Activated naive CD4-positive, alpha-beta T cell treated with anti-CD3 and anti-CD28 coated beads, Interleukin-2, amount 10 ng/mL, durations not matched to agents 7 days and 5 days (primary cell): ENCODE measurements around the gene SLX1B.
"Not testable (repeated sequence)": the region's sequence is repeated elsewhere in the genome, so short reads cannot be mapped to it uniquely, and the experiment has no call there.

Experiments
- CTCF ChIA-PET: fragments of 350-600 bp; sonication (Branson Sonifier 250); formaldehyde crosslinking; loops from one replicate; lab custom pipeline; 2021; ENCODE audit warnings: antibody characterized with exemption; lab: Charles Lee
- DNase-seq: peaks from one replicate; pipeline ENCODE4 v3.0.0-alpha.2; 2020
- H3K27ac Mint-ChIP-seq: one replicate; pipeline ENCODE4 v1.8.0; 2021; ENCODE audit warnings: mild to moderate bottlenecking, moderate library complexity, mixed read lengths
- H3K27me3 Mint-ChIP-seq: one replicate; pipeline ENCODE4 v1.8.0; 2021; ENCODE audit warnings: mild to moderate bottlenecking, mixed read lengths
- H3K36me3 Mint-ChIP-seq: one replicate; pipeline ENCODE4 v1.8.0; 2021; ENCODE audit warnings: mixed read lengths
- H3K4me1 Mint-ChIP-seq: one replicate; pipeline ENCODE4 v1.8.0; 2021; ENCODE audit warnings: mixed read lengths
- H3K4me3 Mint-ChIP-seq: one replicate; pipeline ENCODE4 v1.8.0; 2021; ENCODE audit warnings: mild to moderate bottlenecking, moderate library complexity, mixed read lengths
- H3K9me3 Mint-ChIP-seq: one replicate; pipeline ENCODE4 v1.8.0; 2021; ENCODE audit warnings: mixed read lengths

The SLX1B gene

DNA sequence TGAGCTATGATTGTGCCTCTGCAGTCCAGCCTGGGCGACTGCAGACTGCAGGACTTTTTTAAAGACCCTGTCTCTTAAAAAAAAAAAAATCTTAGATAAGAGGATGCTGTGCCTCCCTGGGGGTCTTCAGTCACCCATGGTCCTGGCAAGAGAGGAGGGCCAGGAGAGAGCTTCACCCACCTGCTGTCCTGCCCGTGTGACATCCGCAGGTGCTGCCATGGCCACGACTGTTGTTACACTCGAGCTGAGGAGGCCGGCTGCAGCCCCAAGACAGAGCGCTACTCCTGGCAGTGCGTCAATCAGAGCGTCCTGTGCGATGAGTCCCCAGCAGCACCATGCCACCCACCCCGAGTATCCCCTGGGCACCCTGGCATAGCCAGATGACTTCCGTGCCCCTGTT lies 27.9 kb downstream of the SLX1B start:
- H3K4me3 Mint-ChIP-seq, H3K27me3 Mint-ChIP-seq, CTCF ChIA-PET, H3K27ac Mint-ChIP-seq, H3K4me1 Mint-ChIP-seq, DNase-seq, H3K9me3 Mint-ChIP-seq, H3K36me3 Mint-ChIP-seq: not testable (repeated sequence)

DNA sequence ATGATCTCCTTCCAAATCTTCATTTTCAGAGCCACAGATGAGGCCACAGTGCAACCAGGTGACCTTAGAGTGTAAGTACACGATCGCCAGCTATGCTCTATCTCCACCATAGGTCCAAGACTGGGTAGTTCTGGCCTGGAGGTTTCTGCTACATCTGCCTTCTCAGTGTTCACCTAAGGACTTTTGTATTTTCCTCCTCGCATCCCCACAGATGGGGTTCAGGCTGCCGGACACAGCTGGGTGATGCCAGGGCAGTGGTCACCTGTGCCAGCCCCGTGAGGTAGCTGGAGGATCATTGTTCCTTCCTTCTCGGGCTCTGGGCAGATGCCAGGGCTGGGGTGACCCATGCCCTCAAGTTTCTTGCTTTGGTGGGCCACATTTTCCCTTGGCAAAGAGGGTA lies 52.0 kb downstream of the SLX1B start, which contains the start of gene NPIPB12:
NPIPB12 (minus strand) TSS at position 101 of the 400 bp plus-strand sequence.
- H3K27ac Mint-ChIP-seq, H3K27me3 Mint-ChIP-seq, H3K36me3 Mint-ChIP-seq, H3K4me3 Mint-ChIP-seq, CTCF ChIA-PET, DNase-seq, H3K4me1 Mint-ChIP-seq, H3K9me3 Mint-ChIP-seq: not testable (repeated sequence)
